Large intestine (tissue), 3 donors: ENCODE measurements around the gene CCDC112. TPM values are rescaled to one million over a fixed set of nuclear protein-coding genes. Genes with fewer than 3 reads are reported as not detected.

Experiments
- DNase-seq, 2 donors: peaks; one replicate each; pipeline versions ENCODE4 v3.0.0 to v3.0.0-alpha.2; 2013
- H3K27ac ChIP-seq: one replicate; pipeline ENCODE4 v1.5.1; 2013; ENCODE audit warnings: low read length
- H3K27me3 ChIP-seq: 2 replicates; pipeline ENCODE4 v1.6.1; 2013; ENCODE audit warnings: low read length; ENCODE audit not compliant: control insufficient read depth, insufficient read depth
- H3K36me3 ChIP-seq: 2 replicates; pipeline ENCODE4 v1.6.1; 2013; ENCODE audit warnings: low read length; ENCODE audit not compliant: control insufficient read depth, insufficient read depth
- H3K4me1 ChIP-seq: one replicate; pipeline ENCODE4 v1.6.1; 2013; ENCODE audit warnings: low read length; ENCODE audit not compliant: control insufficient read depth, insufficient read depth
- H3K4me3 ChIP-seq: one replicate; pipeline ENCODE4 v1.5.1; 2013; ENCODE audit warnings: low read length
- H3K9me3 ChIP-seq: one replicate; pipeline ENCODE4 v1.6.1; 2013; ENCODE audit warnings: mild to moderate bottlenecking, low read depth, low read length, moderate library complexity; ENCODE audit not compliant: control insufficient read depth
- WGBS: methylation state at CpG from one replicate; pipeline ENCODE4 v1.1.5; 2013; ENCODE audit warnings: low lambda C conversion rate; ENCODE audit not compliant: insufficient coverage; 5-methylcytosine and 5-hydroxymethylcytosine counted together
- polyA plus RNA-seq: library from polyadenylated mRNA; unstranded; fragments of 120-200 nt; gene quantifications from one replicate; pipeline ENCODE4 v1.2.1, GENCODE V29; 2013

The CCDC112 gene
- polyA plus RNA-seq, 1 donor: 8.2 TPM

GRCh38 chr5:115291397-115291796, 5.1 kb downstream of the CCDC112 start:
- no peaks in the 10 kb centered on the region for H3K4me1 ChIP-seq
- no peak for DNase-seq

DNA sequence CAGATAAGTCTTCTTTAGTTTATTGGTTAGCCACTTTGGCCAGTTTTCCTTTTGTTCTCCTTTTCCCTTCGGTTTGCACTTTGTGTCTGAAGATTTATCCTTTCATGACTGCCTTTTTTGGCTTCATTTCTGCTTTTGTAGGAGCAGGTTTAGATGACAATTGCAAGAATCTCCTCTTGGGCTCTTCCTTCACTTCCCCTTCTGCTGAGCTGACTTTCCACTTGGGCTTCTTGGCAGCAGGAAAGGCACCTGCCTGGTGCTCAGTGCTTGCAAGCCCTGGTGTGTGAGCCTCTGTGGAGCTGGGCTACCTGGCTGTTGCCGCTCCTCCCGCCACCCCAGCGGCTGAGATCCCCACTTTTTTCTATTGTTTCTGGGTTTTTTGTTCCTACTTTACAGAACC, 7.3 kb downstream of the CCDC112 start:
- 71% methylated on average over 1 of the region's 4 CpGs for WGBS

More at GRCh38 chr5:115291397-115291796, 5.1 kb downstream of the CCDC112 start:
- no peaks in the 10 kb centered on the region for H3K9me3 ChIP-seq
- H3K27ac ChIP-seq: no peak overlapping the region
- no peak overlapping the region for H3K4me3 ChIP-seq
- H3K27me3 ChIP-seq: no peaks in the 10 kb centered on the region
- H3K36me3 ChIP-seq: no peaks in the 10 kb centered on the region

DNA sequence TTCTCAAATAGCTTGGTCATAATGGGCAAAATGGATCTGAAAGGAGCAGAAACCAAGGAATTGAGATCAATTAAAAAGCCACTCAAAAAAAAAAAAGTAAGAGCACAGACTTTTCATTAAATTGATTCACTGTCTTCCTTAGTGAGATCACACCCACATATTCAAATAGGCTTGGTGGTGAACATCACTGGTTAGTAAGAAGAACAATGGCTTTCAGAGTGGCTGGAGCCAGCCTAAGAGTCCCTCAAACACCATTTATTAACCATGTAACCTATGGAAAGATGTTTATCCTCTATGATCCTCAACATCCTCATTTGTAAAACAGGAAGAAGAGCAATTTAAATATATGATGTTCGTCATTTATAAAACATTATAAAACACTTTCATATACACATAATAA, 12.4 kb downstream of the CCDC112 start:
- no peaks in the 10 kb centered on the region for H3K36me3 ChIP-seq
- no peaks in the 10 kb centered on the region for H3K27me3 ChIP-seq
- no peak for DNase-seq
- no peaks in the 10 kb centered on the region for H3K9me3 ChIP-seq
- no peak overlapping the region for H3K4me3 ChIP-seq
- no peak overlapping the region for H3K27ac ChIP-seq
- WGBS: 100% methylated on average over 1 of the region's 1 CpG
- H3K4me1 ChIP-seq: no peaks in the 10 kb centered on the region

More for the DNA sequence above, 7.3 kb downstream of the CCDC112 start:
- no peak overlapping the region for H3K27ac ChIP-seq
- H3K36me3 ChIP-seq: no peaks in the 10 kb centered on the region
- H3K4me1 ChIP-seq: no peaks in the 10 kb centered on the region
- DNase-seq: no peak
- no peak overlapping the region for H3K4me3 ChIP-seq
- no peaks in the 10 kb centered on the region for H3K9me3 ChIP-seq
- H3K27me3 ChIP-seq: no peaks in the 10 kb centered on the region

DNA sequence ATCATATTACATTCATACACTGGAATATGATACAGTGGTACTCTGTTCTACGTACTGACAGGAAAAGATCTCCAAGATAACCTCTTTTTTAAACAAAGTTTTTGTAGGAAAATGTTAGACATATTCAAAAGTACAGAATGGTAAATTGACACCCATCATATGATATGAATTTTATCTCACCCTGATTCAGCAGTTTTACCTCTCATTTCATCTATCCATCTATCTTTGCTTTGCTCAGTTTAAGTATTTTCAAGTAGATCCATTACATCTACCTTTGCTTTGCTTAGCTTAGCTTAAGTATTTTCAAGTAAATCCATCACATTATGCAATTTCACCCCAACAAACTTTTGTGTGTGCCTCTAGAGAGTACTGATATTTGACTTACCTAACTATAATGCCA, 14.3 kb downstream of the CCDC112 start:
- Histone ChIP-seq H3K27me3 (no peaks in the 10 kb centered on the region), H3K4me1 (no peaks in the 10 kb centered on the region), H3K4me3 (no peak overlapping the region), H3K9me3 (no peaks in the 10 kb centered on the region), H3K27ac (no peak overlapping the region), H3K36me3 (no peaks in the 10 kb centered on the region)
- 100% methylated on average over 1 of the region's 1 CpG for WGBS
- no peak for DNase-seq

GRCh38 chr5:115274584-115274983, 21.9 kb downstream of the CCDC112 start:
- no peak for DNase-seq
- no peak overlapping the region for H3K27ac ChIP-seq
- H3K36me3 ChIP-seq: peaks cover 4% of the 10 kb centered on the region
- no peaks in the 10 kb centered on the region for H3K9me3 ChIP-seq
- no CpG with 5 or more reads among the region's 3 CpGs for WGBS
- H3K27me3 ChIP-seq: no peaks in the 10 kb centered on the region
- H3K4me3 ChIP-seq: no peak overlapping the region
- no peaks in the 10 kb centered on the region for H3K4me1 ChIP-seq

DNA sequence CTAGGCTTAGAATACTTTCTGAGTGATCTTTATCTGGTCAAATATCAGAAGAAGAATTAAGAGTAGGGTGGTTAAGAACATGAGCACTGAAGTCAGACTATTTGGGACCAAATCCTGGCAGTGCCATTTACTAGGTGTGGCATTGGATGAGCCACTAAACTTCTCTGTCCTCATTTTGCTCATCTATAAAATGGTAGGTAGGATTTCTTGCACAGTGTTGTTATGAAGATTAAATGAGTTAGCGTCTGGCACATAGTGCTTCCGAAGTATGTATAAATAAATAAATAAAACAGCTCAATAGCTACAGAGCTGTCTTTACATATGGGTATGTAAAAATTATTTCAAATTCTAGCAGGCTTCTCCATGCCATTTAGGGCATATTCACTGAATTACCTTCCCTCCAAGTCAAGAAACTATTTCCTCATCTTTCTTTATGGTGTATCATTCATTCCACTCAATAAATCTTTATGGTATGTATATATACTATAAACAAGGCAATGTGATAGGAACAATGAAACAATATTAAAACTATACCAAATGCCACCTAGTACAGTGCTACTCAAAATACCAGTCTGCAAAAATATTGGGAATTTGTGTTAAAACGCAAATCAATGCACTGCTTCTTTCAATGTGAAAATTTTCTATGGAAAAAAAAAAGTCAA, 24.0 kb downstream of the CCDC112 start:
- DNase-seq: no peak
- Histone ChIP-seq H3K4me3 (no peak overlapping the region), H3K27me3 (no peaks in the 10 kb centered on the region), H3K27ac (no peak overlapping the region), H3K4me1 (no peaks in the 10 kb centered on the region), H3K9me3 (no peaks in the 10 kb centered on the region), H3K36me3 (peaks cover 4% of the 10 kb centered on the region)
- WGBS: 88% methylated on average over 2 of the region's 3 CpGs

DNA sequence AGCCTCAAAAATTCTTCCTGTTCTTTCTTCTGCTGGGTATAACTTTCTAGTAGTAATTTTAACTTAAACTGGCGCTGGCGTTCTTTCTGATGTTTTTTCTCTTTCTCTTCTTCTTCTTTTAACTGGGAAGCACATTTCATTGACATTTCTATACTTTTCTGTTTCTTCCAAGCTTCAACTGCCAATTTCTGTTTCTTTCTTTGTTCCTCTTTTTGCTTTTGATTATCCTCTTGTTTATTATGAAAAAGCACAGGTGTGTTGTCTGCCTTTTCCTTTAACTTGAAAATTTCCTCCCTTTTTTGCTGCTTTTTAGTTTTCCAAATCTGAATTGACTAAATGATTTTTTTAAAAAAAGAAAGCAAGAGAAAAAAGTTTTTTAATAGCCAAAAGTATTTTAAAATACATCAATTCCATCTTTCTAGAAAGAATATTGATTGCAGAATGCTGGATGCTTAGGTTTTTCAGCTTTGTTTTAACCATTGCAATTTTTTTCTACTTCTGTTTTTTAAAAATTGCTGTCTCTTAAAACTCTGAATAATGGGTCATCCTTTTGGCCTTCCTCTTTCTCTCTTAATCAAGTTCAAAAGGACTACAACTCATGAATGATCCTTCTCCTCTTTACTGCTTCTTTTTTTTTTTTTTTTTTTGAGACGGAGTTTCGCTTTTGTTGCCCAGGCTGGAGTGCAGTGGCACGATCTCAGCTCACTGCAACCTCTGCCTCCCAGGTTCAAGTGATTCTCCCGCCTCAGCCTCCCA, 25.0 kb downstream of the CCDC112 start:
- Histone ChIP-seq H3K36me3 (peaks cover 4% of the 10 kb centered on the region), H3K9me3 (no peaks in the 10 kb centered on the region), H3K27ac (no peak overlapping the region), H3K4me3 (no peak overlapping the region), H3K4me1 (no peaks in the 10 kb centered on the region), H3K27me3 (no peaks in the 10 kb centered on the region)
- 88% methylated on average over 2 of the region's 6 CpGs for WGBS
- no peak for DNase-seq

GRCh38 chr5:115267617-115268016, 28.8 kb downstream of the CCDC112 start:
- peaks cover 3% of the 10 kb centered on the region for H3K9me3 ChIP-seq
- H3K36me3 ChIP-seq: peaks cover 4% of the 10 kb centered on the region
- no peak for DNase-seq
- no peak overlapping the region for H3K4me3 ChIP-seq
- H3K27ac ChIP-seq: no peak overlapping the region
- H3K4me1 ChIP-seq: no peaks in the 10 kb centered on the region
- no peaks in the 10 kb centered on the region for H3K27me3 ChIP-seq

DNA sequence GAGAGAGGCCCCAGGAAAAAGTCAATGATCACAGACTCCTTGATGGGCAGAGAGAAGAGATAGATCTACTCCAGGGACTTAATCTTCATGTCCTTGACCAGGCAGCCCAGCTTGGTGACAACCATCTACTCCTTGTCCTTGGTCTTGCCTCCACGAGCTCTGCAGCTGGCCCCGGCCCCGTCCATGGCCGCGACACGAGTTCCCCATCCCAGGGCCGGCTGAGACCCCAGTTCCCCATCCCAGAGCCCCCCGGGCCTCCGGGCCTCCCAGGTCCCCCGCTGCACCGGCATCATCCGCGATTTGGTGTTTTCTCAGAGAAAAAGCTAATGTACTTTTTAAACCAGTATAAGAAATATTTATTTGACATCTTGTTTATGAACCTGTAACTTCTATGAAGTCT, 31.2 kb downstream of the CCDC112 start:
- Histone ChIP-seq H3K4me1 (peaks cover 8% of the 10 kb centered on the region), H3K4me3 (no peak overlapping the region), H3K27me3 (no peaks in the 10 kb centered on the region), H3K36me3 (no peaks in the 10 kb centered on the region), H3K9me3 (peaks cover 3% of the 10 kb centered on the region), H3K27ac (no peak overlapping the region)
- DNase-seq: no peak
- WGBS: no CpG with 5 or more reads among the region's 13 CpGs

DNA sequence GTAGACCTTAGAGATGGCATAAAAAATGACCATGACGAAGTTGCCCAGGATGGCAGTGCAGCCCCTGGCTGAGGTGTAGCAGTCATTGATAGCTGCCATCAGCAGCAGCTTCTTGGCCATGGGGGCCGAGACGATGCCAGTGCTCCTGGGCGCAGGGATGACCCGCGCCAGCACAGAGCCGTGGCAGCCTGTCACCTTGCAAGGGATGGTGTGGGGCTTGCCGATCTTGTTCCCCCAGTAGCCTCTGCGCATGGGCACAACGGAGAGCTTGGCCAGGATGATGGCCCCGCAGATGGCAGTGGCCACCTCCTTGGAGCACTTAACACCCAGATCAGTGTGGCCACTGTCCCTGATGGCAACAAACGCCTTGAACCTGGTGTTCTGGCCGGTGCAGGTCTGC, 31.7 kb downstream of the CCDC112 start:
- Histone ChIP-seq H3K4me1 (peaks cover 8% of the 10 kb centered on the region), H3K9me3 (peaks cover 3% of the 10 kb centered on the region), H3K36me3 (no peaks in the 10 kb centered on the region), H3K4me3 (no peak overlapping the region), H3K27ac (no peak overlapping the region), H3K27me3 (no peaks in the 10 kb centered on the region)
- no peak for DNase-seq
- WGBS: no CpG with 5 or more reads among the region's 13 CpGs

DNA sequence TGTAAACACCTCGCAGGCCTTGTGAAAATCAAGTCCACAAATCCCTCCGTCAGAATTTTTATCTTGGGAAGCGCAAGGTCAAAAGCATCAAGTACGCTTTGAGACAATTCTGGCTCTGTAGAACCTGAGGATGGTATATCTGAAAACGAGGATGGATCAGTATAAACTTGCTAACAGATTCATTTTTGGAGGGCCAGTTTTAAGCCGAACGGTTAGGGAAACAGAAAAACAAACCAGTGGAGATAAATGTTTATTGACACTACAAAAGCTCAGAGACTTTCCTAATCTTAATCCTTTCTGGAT, 33.4 kb downstream of the CCDC112 start:
- DNase-seq: no peak
- 34% methylated on average over 3 of the region's 7 CpGs for WGBS
- H3K4me3 ChIP-seq: peak overlapping the region; percentile 89

More for the DNA sequence above, 33.4 kb downstream of the CCDC112 start:
- Histone ChIP-seq H3K27me3 (no peaks in the 10 kb centered on the region), H3K4me1 (peaks cover 8% of the 10 kb centered on the region), H3K9me3 (peaks cover 3% of the 10 kb centered on the region), H3K27ac (peak overlapping the region; percentile 78), H3K36me3 (no peaks in the 10 kb centered on the region)
